ENCODE data around the gene IP6K3.

The IP6K3 gene

GRCh38 chr6:33738879-33739278, 7.8 kb downstream of the IP6K3 start:
- no peak for DNase-seq

GRCh38 chr6:33738153-33738552, 8.6 kb downstream of the IP6K3 start:
- DNase-seq: no peak

- no peak for DNase-seq
Measured at GRCh38 chr6:33737267-33738026, 9.3 kb downstream of the IP6K3 start.

GRCh38 chr6:33735216-33735615, 11.5 kb downstream of the IP6K3 start:
- DNase-seq: no peak

- DNase-seq: no peak
Measured at GRCh38 chr6:33733709-33734007, 13.0 kb downstream of the IP6K3 start.

- DNase-seq: peak; percentile 16
Measured at GRCh38 chr6:33732817-33733708, 13.6 kb downstream of the IP6K3 start.

- DNase-seq: no peak
Measured at GRCh38 chr6:33732385-33732784, 14.3 kb downstream of the IP6K3 start.

GRCh38 chr6:33731751-33732282, 14.9 kb downstream of the IP6K3 start:
- no peak for DNase-seq

- DNase-seq: no peak
Measured at GRCh38 chr6:33731035-33731434, 15.7 kb downstream of the IP6K3 start.

GRCh38 chr6:33730611-33731010, 16.1 kb downstream of the IP6K3 start:
- no peak for DNase-seq

- DNase-seq: no peak
Measured at GRCh38 chr6:33729059-33729458, 17.6 kb downstream of the IP6K3 start.

GRCh38 chr6:33728438-33728837, 18.3 kb downstream of the IP6K3 start:
- no peak for DNase-seq

GRCh38 chr6:33727932-33728331, 18.8 kb downstream of the IP6K3 start:
- DNase-seq: no peak

- no peak for DNase-seq
Measured at GRCh38 chr6:33727126-33727525, 19.6 kb downstream of the IP6K3 start.

- DNase-seq: no peak
Measured at GRCh38 chr6:33726696-33727095, 20.0 kb downstream of the IP6K3 start.

GRCh38 chr6:33725891-33726673, 20.6 kb downstream of the IP6K3 start:
- no peak for DNase-seq

- DNase-seq: no peak
Measured at GRCh38 chr6:33725222-33725621, 21.5 kb downstream of the IP6K3 start.

GRCh38 chr6:33724102-33725023, 22.3 kb downstream of the IP6K3 start:
- DNase-seq: no peak

GRCh38 chr6:33723371-33724085, 23.2 kb downstream of the IP6K3 start:
- DNase-seq: no peak

GRCh38 chr6:33722103-33722623, 24.5 kb downstream of the IP6K3 start:
- DNase-seq: no peak

- no peak for DNase-seq
Measured at GRCh38 chr6:33721508-33721907, 25.2 kb downstream of the IP6K3 start.

All from fibroblast of skin of right quadriceps (primary cell).